IPS DF 6.9 (cell line): ENCODE results near the gene NPC1.

Experiments
- DNase-seq: peaks from one replicate; pipeline ENCODE4 v3.0.0-alpha.2; 2013; ENCODE audit warnings: low read depth, low spot score
- H3K27ac ChIP-seq: one replicate; pipeline ENCODE4 v1.5.1; 2013; ENCODE audit warnings: low read length, control low read depth
- H3K27me3 ChIP-seq: 2 replicates; pipeline ENCODE4 v1.6.1; 2013; ENCODE audit warnings: mild to moderate bottlenecking, low read length; ENCODE audit not compliant: control insufficient read depth, insufficient read depth
- H3K36me3 ChIP-seq: 2 replicates; pipeline ENCODE4 v1.6.1; 2013; ENCODE audit warnings: low read length; ENCODE audit not compliant: control insufficient read depth, insufficient read depth
- H3K4me1 ChIP-seq: 2 replicates; pipeline ENCODE4 v1.6.1; 2013; ENCODE audit warnings: low read length; ENCODE audit not compliant: control insufficient read depth, insufficient read depth
- H3K4me3 ChIP-seq: 2 replicates; pipeline ENCODE4 v1.5.1; 2013; ENCODE audit warnings: mild to moderate bottlenecking, low read length
- H3K9me3 ChIP-seq: 2 replicates; pipeline ENCODE4 v1.6.1; 2013; ENCODE audit warnings: low read length, inconsistent platforms; ENCODE audit not compliant: control insufficient read depth, insufficient read depth
- WGBS: extraction: QIAGEN DNeasy Blood & Tissue Kit; methylation state at CpG from one replicate; pipeline ENCODE4 v1.1.7; 2013; ENCODE audit warnings: mixed read lengths, missing lambda C conversion rate; ENCODE audit not compliant: insufficient read length, insufficient coverage; 5-methylcytosine and 5-hydroxymethylcytosine counted together

NPC1 gene

GRCh38 chr18:23609390-23610023, 23.2 kb upstream of the NPC1 start:
- DNase-seq, result no peak
- Histone ChIP-seq H3K36me3 (no peaks in the 10 kb centered on the region), H3K27me3 (no peaks in the 10 kb centered on the region), H3K4me3 (no peak overlapping the region), H3K4me1 (no peaks in the 10 kb centered on the region), H3K9me3 (no peaks in the 10 kb centered on the region), H3K27ac (no peak overlapping the region)
- WGBS, result no CpG with 5 or more reads among the region's 5 CpGs

GRCh38 chr18:23608211-23608610, 21.9 kb upstream of the NPC1 start:
- no peak for DNase-seq
- WGBS, result no CpG with 5 or more reads among the region's 2 CpGs

GRCh38 chr18:23605941-23606340, 19.6 kb upstream of the NPC1 start:
- H3K27ac ChIP-seq, result no peak overlapping the region
- no peak overlapping the region for H3K4me3 ChIP-seq
- no peaks in the 10 kb centered on the region for H3K9me3 ChIP-seq
- no peaks in the 10 kb centered on the region for H3K27me3 ChIP-seq
- no peak for DNase-seq
- no peaks in the 10 kb centered on the region for H3K4me1 ChIP-seq
- no peaks in the 10 kb centered on the region for H3K36me3 ChIP-seq

More at GRCh38 chr18:23608211-23608610, 21.9 kb upstream of the NPC1 start:
- Histone ChIP-seq H3K9me3 (no peaks in the 10 kb centered on the region), H3K4me3 (no peak overlapping the region), H3K27ac (no peak overlapping the region), H3K36me3 (no peaks in the 10 kb centered on the region), H3K4me1 (no peaks in the 10 kb centered on the region), H3K27me3 (no peaks in the 10 kb centered on the region)

GRCh38 chr18:23599809-23600208, 13.5 kb upstream of the NPC1 start:
- Histone ChIP-seq H3K4me1 (no peaks in the 10 kb centered on the region), H3K27ac (no peak overlapping the region), H3K27me3 (no peaks in the 10 kb centered on the region), H3K36me3 (no peaks in the 10 kb centered on the region), H3K9me3 (no peaks in the 10 kb centered on the region), H3K4me3 (no peak overlapping the region)
- no peak for DNase-seq
- no CpG with 5 or more reads among the region's 1 CpG for WGBS

GRCh38 chr18:23596183-23596582, 9.9 kb upstream of the NPC1 start:
- DNase-seq, result no peak
- no peaks in the 10 kb centered on the region for H3K27me3 ChIP-seq
- H3K4me3 ChIP-seq, result no peak overlapping the region
- no peaks in the 10 kb centered on the region for H3K36me3 ChIP-seq
- no peaks in the 10 kb centered on the region for H3K4me1 ChIP-seq
- no peaks in the 10 kb centered on the region for H3K9me3 ChIP-seq
- H3K27ac ChIP-seq, result no peak overlapping the region
- WGBS, result no CpG with 5 or more reads among the region's 7 CpGs

- H3K27me3 ChIP-seq, result no peaks in the 10 kb centered on the region
- H3K27ac ChIP-seq, result no peak overlapping the region
- no peaks in the 10 kb centered on the region for H3K9me3 ChIP-seq
- WGBS, result no CpG with 5 or more reads among the region's 7 CpGs
- no peak overlapping the region for H3K4me3 ChIP-seq
- no peaks in the 10 kb centered on the region for H3K36me3 ChIP-seq
- no peak for DNase-seq
- H3K4me1 ChIP-seq, result no peaks in the 10 kb centered on the region
Observed at GRCh38 chr18:23595591-23595990, 9.3 kb upstream of the NPC1 start.

GRCh38 chr18:23593720-23594119, 7.4 kb upstream of the NPC1 start:
- H3K4me3 ChIP-seq, result no peak overlapping the region
- H3K27ac ChIP-seq, result no peak overlapping the region
- no peaks in the 10 kb centered on the region for H3K9me3 ChIP-seq
- H3K36me3 ChIP-seq, result no peaks in the 10 kb centered on the region
- WGBS, result no CpG with 5 or more reads among the region's 2 CpGs
- no peak for DNase-seq
- H3K4me1 ChIP-seq, result no peaks in the 10 kb centered on the region
- no peaks in the 10 kb centered on the region for H3K27me3 ChIP-seq

GRCh38 chr18:23592911-23593310, 6.6 kb upstream of the NPC1 start:
- no peak overlapping the region for H3K4me3 ChIP-seq
- H3K27me3 ChIP-seq, result no peaks in the 10 kb centered on the region
- no CpG with 5 or more reads among the region's 2 CpGs for WGBS
- H3K4me1 ChIP-seq, result no peaks in the 10 kb centered on the region
- no peaks in the 10 kb centered on the region for H3K9me3 ChIP-seq
- no peaks in the 10 kb centered on the region for H3K36me3 ChIP-seq
- H3K27ac ChIP-seq, result no peak overlapping the region
- no peak for DNase-seq

- DNase-seq, result no peak
- H3K27me3 ChIP-seq, result no peaks in the 10 kb centered on the region
- WGBS, result no CpG with 5 or more reads among the region's 1 CpG
- no peaks in the 10 kb centered on the region for H3K36me3 ChIP-seq
- H3K9me3 ChIP-seq, result no peaks in the 10 kb centered on the region
- no peak overlapping the region for H3K4me3 ChIP-seq
- no peaks in the 10 kb centered on the region for H3K4me1 ChIP-seq
- H3K27ac ChIP-seq, result no peak overlapping the region
Observed at GRCh38 chr18:23591011-23591410, 4.7 kb upstream of the NPC1 start.

GRCh38 chr18:23588836-23589560, 2.7 kb upstream of the NPC1 start:
- Histone ChIP-seq H3K4me1 (no peaks in the 10 kb centered on the region), H3K4me3 (no peak overlapping the region), H3K9me3 (no peaks in the 10 kb centered on the region), H3K36me3 (no peaks in the 10 kb centered on the region), H3K27ac (no peak overlapping the region), H3K27me3 (no peaks in the 10 kb centered on the region)
- WGBS, result no CpG with 5 or more reads among the region's 11 CpGs
- no peak for DNase-seq

GRCh38 chr18:23587220-23587642, 925 bp upstream of the NPC1 start:
- no peaks in the 10 kb centered on the region for H3K27me3 ChIP-seq
- no CpG with 5 or more reads among the region's 7 CpGs for whole genome bisulfite sequencing
- no peak overlapping the region; the same call in 1 of the 2 replicates for H3K4me3 ChIP-seq
- no peaks in the 10 kb centered on the region for H3K36me3 ChIP-seq
- H3K9me3 ChIP-seq, result no peaks in the 10 kb centered on the region
- no peak for DNase-seq
- H3K4me1 ChIP-seq, result no peaks in the 10 kb centered on the region
- H3K27ac ChIP-seq, result no peak overlapping the region
